Right lobe of liver (tissue), 6 donors: Measurements from ENCODE around the gene CLPTM1L. TPM values are rescaled to one million over a fixed set of nuclear protein-coding genes. Genes with fewer than 3 reads are reported as not detected.

Experiments used
- ATAC-seq, 4 donors: fragments of 200-7000 bp; cut with Tn5 transposase; one replicate each; pipeline ENCODE4 v1.9.1; 2020; ENCODE audit warnings: mild to moderate bottlenecking in 4 of 4, moderate library complexity in 4 of 4
- DNase-seq, 3 donors: peaks; one replicate each; pipeline ENCODE4 v3.0.0-alpha.2; 2020
- H3K27ac ChIP-seq, 3 donors: fragments of 200-600 bp; one replicate each; pipeline ENCODE4 v1.8.0; 2022
- H3K27me3 ChIP-seq, 2 donors: fragments of 200-600 bp; one replicate each; pipeline ENCODE4 v1.8.0; 2022
- H3K36me3 ChIP-seq, 4 donors: fragments of 200-600 bp; sonication (generic) in 1 of 4; one replicate each; pipeline versions ENCODE4 v1.5.1 to v1.8.0; 2017 to 2022; ENCODE audit warnings: control low read depth in 1 of 4
- H3K4me1 ChIP-seq, 4 donors: fragments of 200-600 bp; sonication (generic) in 1 of 4; one replicate each; pipeline versions ENCODE4 v1.5.1 to v1.8.0; 2017 to 2022; ENCODE audit warnings: control low read depth in 1 of 4
- H3K4me3 ChIP-seq, 3 donors: fragments of 200-600 bp; one replicate each; pipeline ENCODE4 v1.8.0; 2022
- H3K9me3 ChIP-seq, 4 donors: fragments of 200-600 bp; sonication (generic) in 1 of 4; one replicate each; pipeline versions ENCODE4 v1.5.1 to v1.8.0; 2017 to 2022; ENCODE audit warnings: control low read depth in 1 of 4
- POLR2A ChIP-seq: fragments of 450-650 bp; IDR thresholded peaks from one replicate; pipeline ENCODE4 v1.6.1; 2017; ENCODE audit warnings: antibody characterized with exemption, mild to moderate bottlenecking
- WGBS: methylation state at CpG from one replicate; pipeline ENCODE4 v1.1.6; 2018; ENCODE audit warnings: low coverage, low lambda C conversion rate; ENCODE audit not compliant: insufficient coverage; ENCODE audit errors: missing lambda C conversion rate; 5-methylcytosine and 5-hydroxymethylcytosine counted together
- intact Hi-C, 2 donors: fragments of 100-400 bp; cut with DNase I; formaldehyde crosslinking; loops; one replicate each; pipeline versions ENCODE4 v1.11.2 to v1.14.1; 2022
- total RNA-seq, 6 experiments: library from RNA; depleted of rRNA in 2 of 6; stranded (reverse); fragments of >200 nt in 2 of 6; fragmentation: NEBNext Ultra II Directional in 3 of 6; extraction: Animal tissue kit (Norgen Biotek cat#: 25700) in 3 of 6; gene quantifications; one replicate each; pipeline versions ENCODE4 v1.1.0 to v1.2.4, GENCODE V29; 2016 to 2023
- TF ChIP-seq, protein P1 (sequence below), 4 donors: fragments of 200-600 bp in 3 of 4; fragments of 450-650 bp in 1 of 4; IDR thresholded peaks; one replicate each; pipeline versions ENCODE4 v1.5.1 to v1.8.0; 2016 to 2022; ENCODE audit warnings: antibody characterized with exemption in 4 of 4, mild to moderate bottlenecking in 2 of 4
- donor health status: DM: no; HTN: yes; CAD: no.
- donor health status: DM: no; HTN: no; CAD: no.
- donor health status: DM: no; HTN: no; CAD: no.
- donor health status: DM: no; HTN: yes; CAD: no.
- donor health status: DM: no; HTN: yes; CAD: no.

Gene CLPTM1L
- total RNA-seq, 6 experiments from 2014 or later = 63.8 to 155 (median 128) TPM

DNA sequence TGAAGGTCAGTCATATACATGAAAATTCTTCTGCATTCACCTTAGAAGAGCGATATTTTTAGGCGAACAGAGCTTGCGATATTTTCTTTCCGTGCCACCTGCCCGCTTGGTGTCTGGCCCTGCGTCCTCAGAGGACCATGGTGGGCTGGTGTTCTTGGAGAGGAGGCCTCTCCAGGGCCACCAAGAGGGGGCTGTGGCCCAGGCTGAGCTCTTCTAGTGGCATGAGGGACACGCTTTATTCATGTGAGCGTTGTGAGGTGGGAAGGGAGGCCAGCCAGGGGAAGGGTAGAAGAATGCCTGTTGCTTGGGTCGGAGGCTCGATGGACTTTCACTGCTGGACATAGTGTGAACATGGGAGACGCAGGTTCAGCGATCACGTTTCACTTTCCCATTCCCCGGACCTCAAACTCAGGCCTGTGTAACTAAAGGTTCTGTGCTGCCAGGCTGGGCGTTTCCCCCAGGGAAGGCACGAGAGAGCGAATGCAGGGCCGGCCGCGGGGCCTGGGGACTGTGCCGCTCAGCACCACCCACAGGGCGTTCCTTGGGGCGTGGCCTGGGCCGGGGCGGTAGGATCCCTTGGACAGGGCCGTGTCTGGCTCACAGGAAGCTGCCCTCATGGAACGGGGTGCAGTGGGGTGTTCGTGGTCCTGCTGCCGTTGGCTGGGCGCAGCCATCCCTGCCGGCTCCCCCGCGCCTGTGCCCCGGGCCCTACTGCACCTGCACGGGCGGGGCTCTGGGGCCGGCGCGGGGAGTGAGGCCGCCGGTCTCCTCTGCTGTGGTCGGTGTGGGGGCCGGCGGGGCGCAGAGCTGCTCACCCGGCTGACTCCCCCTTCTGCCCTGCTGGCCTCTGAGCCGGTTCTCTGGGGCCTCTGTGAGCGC is 40.7 kb upstream of the CLPTM1L start:
- Histone ChIP-seq H3K36me3 (no peaks in the 10 kb centered on the region), H3K9me3 (no peaks in the 10 kb centered on the region), H3K27me3 (no peaks in the 10 kb centered on the region), H3K27ac (peak overlapping the region; percentile 16 to 67 (median 50)), H3K4me3 (peak overlapping the region; percentile 53 to 64 (median 55)), H3K4me1 (peaks cover 0 to 5% (median 0%) of the 10 kb centered on the region in 4 donors)
- DNase-seq (peak; percentile 95 to 96 (median 96)), ATAC-seq (peak; percentile 96 to 98 (median 97))
- TF ChIP-seq, protein P1, sequence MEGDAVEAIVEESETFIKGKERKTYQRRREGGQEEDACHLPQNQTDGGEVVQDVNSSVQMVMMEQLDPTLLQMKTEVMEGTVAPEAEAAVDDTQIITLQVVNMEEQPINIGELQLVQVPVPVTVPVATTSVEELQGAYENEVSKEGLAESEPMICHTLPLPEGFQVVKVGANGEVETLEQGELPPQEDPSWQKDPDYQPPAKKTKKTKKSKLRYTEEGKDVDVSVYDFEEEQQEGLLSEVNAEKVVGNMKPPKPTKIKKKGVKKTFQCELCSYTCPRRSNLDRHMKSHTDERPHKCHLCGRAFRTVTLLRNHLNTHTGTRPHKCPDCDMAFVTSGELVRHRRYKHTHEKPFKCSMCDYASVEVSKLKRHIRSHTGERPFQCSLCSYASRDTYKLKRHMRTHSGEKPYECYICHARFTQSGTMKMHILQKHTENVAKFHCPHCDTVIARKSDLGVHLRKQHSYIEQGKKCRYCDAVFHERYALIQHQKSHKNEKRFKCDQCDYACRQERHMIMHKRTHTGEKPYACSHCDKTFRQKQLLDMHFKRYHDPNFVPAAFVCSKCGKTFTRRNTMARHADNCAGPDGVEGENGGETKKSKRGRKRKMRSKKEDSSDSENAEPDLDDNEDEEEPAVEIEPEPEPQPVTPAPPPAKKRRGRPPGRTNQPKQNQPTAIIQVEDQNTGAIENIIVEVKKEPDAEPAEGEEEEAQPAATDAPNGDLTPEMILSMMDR (IDR thresholded peaks at IDR 0.05) = no peak
- peak; percentile 87 for TF ChIP-seq POLR2A
- intact Hi-C loops = no loop called here
- 28% methylated on average over 16 of the region's 48 CpGs for WGBS

DNA sequence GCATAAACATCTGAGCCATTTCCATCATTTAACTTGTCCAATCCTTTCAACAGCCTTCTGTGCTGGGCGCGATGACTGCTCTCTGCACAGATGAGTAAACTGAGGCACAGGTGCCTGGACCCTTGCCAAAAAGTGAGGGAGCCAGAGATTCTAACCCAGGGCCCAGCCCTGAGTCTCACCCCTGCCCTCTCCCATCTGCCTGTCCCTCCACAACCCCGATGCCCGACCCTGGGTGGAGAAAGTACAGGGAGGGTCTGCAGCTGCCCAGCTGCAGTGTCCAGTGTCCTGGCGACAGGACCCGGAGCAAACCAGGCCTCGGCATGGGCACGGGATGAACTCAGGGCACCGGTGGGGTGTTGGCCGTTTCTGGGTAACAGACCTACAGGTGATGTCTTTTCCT is 39.6 kb upstream of the CLPTM1L start:
- no peak overlapping the region for H3K4me3 ChIP-seq
- H3K4me1 ChIP-seq = peaks cover 0 to 8% (median 0%) of the 10 kb centered on the region in 4 donors
- WGBS = 78% methylated on average over 6 of the region's 10 CpGs
- no peaks in the 10 kb centered on the region for H3K9me3 ChIP-seq
- no peak overlapping the region for H3K27ac ChIP-seq
- no peaks in the 10 kb centered on the region for H3K27me3 ChIP-seq
- DNase-seq (peak in 1 of 3 donors; percentile 36), ATAC-seq (no peak)
- H3K36me3 ChIP-seq = no peaks in the 10 kb centered on the region
- no peak for TF ChIP-seq POLR2A
- TF ChIP-seq, protein P1 (IDR thresholded peaks at IDR 0.05) = no peak
- intact Hi-C loops = no loop called here

DNA sequence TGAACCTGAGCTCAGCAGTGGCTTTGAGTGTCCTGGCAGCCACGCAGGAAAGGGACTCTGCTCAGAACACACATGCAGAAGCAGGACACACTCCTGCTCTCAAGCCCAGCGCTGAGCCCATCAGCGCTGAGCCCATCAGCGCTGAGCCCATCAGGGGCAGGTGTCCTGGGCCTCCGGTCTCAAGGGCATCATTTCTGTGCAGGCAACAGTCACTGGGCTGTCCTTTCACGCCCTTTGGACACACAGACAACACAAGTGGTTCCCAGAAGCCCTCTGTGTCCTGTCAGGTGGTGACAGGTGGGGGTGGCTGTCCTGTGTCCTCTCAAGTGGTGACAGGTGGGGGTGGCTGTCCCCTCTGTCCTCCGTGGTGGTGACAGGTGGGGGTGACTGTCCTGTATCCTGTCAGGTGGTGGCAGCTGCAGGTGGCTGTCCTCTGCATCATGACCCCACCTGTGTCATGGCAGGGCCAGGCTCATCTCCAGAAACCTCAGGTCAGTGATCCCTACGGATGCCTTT is 39.0 kb upstream of the CLPTM1L start:
- H3K36me3 ChIP-seq = no peaks in the 10 kb centered on the region
- TF ChIP-seq POLR2A = no peak
- TF ChIP-seq, protein P1 (IDR thresholded peaks at IDR 0.05) = no peak
- no peaks in the 10 kb centered on the region for H3K9me3 ChIP-seq
- intact Hi-C loops = no loop called here
- H3K4me1 ChIP-seq = peaks cover 0 to 8% (median 0%) of the 10 kb centered on the region in 4 donors
- DNase-seq = peak in 1 of 3 donors; percentile 34
- no peaks in the 10 kb centered on the region for H3K27me3 ChIP-seq
- ATAC-seq = no peak
- WGBS = 53% methylated on average over 2 of the region's 8 CpGs
- no peak overlapping the region for H3K27ac ChIP-seq
- H3K4me3 ChIP-seq = no peak overlapping the region

DNA sequence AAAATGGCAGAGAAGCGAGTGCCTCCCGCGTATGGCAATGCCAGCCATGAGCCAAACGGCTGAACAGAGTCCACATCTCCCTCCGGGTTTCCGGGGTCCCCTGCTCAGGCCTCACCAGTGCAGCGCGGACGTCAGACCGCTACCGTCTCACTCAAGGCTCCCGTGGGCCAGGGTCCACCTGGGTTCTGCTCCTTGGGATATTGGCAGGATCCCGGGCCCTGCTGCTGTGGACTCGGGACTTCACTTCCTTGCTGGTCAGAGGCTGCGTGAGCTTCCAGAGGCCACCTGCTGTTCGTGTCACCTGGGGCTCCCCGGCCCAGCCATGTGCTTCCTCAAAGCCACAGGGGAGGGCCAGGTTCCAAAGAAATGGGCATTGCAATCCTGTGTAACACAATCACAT is 38.4 kb upstream of the CLPTM1L start:
- H3K27ac ChIP-seq = no peak overlapping the region
- ATAC-seq = no peak
- WGBS = 56% methylated on average over 6 of the region's 17 CpGs
- intact Hi-C loops = no loop called here
- DNase-seq = peak in 1 of 3 donors; percentile 46
- TF ChIP-seq, protein P1 (IDR thresholded peaks at IDR 0.05) = no peak
- no peak for TF ChIP-seq POLR2A
- no peaks in the 10 kb centered on the region for H3K27me3 ChIP-seq
- no peaks in the 10 kb centered on the region for H3K36me3 ChIP-seq
- no peak overlapping the region for H3K4me3 ChIP-seq
- no peaks in the 10 kb centered on the region for H3K9me3 ChIP-seq
- peaks cover 0 to 8% (median 0%) of the 10 kb centered on the region in 4 donors for H3K4me1 ChIP-seq
